ENCODE measurements around the gene ASB6.
A peak's percentile ranks its signal among the peaks of the same experiment; 100 is the strongest.

Gene ASB6

GRCh38 chr9:129641750-129642585, at the start of gene ASB6:
TSS of gene ASB6 (minus strand) at chr9:129642151. CDS start at chr9:129641999, 152 bp downstream.
- DNase-seq: peak; percentile 85

GRCh38 chr9:129688285-129689043, 46.5 kb upstream of the ASB6 start:
- no peak for DNase-seq

GRCh38 chr9:129687391-129687790, 45.4 kb upstream of the ASB6 start:
- no peak for DNase-seq

DNA sequence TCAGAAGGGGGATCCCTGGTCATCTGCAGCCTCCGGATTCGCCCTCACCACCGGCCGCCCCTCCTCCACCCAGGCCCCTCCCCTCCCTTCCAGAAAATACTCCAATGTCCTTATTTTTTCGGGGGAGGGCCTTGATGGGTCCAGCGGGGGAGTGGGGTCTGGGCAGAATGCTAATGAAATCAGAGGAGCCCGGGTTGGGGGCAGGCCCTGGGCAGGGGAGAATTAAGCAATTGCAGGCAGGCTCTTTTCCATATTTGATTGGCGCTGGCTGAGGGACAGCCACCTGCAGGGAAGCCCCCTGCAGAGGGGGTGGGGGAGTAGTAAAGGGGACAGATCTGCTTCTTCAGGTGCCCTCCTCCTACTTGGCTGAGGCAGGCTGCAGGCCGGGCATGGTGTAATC, 44.8 kb upstream of the ASB6 start:
- no peak for DNase-seq

DNA sequence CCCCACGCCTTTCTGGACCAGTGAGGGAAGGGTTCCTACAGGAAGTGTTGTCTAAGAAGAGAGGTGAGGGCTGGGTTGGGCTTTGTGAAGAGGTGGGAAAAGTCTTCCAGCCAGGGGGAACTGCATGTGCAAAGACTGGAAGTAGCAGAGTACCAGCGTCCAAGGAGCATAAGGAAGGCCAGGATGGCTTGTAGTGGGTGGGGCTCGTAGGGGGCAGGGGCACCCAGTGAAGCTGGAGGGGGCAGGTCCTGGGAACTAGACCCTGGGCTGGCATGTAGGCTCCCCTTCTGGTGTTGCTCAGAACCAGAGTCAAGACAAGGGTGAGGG, 43.9 kb upstream of the ASB6 start:
- DNase-seq: no peak

GRCh38 chr9:129685220-129685932, 43.4 kb upstream of the ASB6 start:
- no peak for DNase-seq

- no peak for DNase-seq
Measured at GRCh38 chr9:129682381-129682780, 40.4 kb upstream of the ASB6 start.

GRCh38 chr9:129681924-129682323, 40.0 kb upstream of the ASB6 start:
- DNase-seq: no peak

DNA sequence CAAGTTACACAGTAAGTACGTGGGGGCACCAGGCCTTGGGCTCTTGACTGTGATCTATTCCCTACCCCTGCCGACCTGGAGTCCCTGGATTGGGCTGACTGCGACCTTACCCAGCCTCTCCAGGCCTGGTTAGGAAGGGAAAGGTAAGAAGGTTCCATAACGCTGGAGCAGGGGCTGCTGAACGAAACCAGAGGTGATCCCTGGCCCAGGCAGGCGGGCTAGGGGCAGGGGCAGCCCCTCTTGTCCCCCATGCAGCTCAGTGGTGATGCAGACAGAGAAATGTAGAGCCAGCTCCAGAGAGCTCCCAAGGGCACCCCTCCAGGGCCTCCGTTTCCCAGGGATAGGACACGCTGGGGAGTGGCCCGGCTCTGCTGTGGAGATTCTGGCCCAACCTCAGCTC, 37.6 kb upstream of the ASB6 start:
- DNase-seq: no peak

GRCh38 chr9:129678844-129679243, 36.9 kb upstream of the ASB6 start:
- DNase-seq: no peak

GRCh38 chr9:129677456-129677855, 35.5 kb upstream of the ASB6 start:
- no peak for DNase-seq

DNA sequence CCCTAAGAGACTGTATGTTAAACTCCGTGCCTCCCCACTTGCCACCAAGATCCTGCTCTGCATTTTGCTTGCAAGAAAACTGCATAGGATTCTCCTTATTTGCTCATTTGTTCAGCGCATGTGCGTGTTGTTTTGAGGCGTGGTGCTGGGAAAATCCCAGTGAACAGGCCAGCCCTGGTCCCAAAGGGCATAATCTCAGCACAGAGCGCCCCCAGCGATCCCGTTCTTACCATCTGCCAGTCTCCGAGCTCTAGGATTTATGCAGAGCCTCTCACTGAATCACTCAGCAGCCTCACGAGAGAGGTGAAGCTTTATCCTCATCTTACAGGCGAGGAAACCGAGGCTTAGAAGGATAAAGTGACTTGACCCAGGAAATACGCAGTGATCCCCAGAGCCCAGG, 35.0 kb upstream of the ASB6 start:
- DNase-seq: no peak

GRCh38 chr9:129676287-129676686, 34.3 kb upstream of the ASB6 start:
- no peak for DNase-seq

DNA sequence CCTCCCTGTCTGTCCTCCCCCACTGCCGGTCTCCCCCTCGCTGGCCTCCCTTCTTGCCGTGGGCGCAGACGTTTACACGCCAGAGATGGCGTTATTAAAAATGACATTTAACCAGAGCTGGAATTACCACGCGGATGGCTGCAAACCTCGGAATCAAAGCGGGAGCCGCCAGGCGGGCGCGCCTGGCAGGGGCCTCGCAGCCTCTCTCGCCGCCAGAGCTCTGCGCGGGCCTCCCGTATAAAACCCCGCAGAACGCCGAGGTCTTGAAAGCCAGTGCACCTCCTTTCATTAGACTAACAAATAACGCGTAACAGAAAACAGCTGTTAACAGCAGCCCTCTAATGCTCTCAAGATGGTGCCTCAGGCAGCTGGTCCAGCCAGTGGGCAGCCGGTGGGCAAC, 33.7 kb upstream of the ASB6 start:
- no peak for DNase-seq

DNA sequence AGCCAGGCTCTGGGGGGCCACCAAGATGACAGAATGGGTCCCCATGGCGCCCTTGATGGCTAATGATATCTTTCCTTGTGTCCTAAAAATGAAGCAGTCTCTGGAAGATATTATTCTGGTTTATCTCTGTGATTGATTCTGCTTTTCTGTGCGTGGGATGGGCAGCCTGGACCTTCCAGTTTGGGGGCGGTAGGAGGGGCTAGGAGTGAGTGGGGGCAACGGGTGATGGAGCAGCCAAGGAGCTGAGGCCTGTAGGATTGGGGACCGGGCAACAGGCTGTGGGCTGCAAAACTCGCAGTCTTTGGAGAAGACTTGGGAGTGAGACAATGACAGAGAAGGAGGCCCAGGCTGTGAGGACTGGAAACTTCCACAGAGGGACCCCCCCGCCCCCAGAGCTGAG, 32.3 kb upstream of the ASB6 start:
- DNase-seq: no peak

DNA sequence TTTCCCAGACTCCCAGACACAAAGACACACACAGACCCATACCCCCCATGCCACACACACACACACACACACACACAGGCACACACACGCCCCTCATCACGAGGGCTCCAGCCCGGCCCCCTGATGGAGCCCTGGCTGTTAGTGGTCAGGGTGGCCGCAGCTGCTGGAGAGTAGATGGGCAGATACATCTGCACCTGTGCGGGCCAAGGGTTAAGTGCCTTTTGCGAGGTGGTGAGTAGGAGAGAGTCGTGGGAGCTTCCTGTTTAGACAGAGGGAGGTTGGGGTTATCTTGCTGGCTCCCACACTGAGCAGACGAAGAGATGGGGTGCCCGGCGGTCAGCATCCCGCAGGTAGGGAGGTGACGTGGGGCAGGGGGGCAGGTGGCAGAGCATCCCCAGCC, 31.7 kb upstream of the ASB6 start:
- DNase-seq: no peak

DNA sequence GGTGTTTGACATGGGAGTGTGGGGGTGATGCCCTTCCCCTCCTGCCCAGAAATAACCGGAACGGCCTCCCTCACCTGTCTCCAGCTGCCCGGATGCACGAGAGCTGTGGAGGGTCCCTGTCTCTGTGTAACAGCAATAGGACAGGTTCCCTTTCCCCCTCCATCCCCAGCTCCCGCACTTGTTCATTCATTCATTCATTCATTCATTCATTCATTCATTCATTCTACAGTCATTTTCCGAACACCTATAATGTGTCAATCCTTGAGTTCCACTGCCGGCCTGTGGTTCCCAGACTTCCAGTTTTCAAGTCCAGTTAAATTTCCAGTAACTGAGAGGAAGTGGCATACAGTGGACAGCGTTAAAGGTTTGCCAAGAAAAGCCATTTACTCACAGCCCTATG, 30.8 kb upstream of the ASB6 start:
- no peak for DNase-seq

- DNase-seq: no peak
Measured at GRCh38 chr9:129671519-129671918, 29.6 kb upstream of the ASB6 start.

DNA sequence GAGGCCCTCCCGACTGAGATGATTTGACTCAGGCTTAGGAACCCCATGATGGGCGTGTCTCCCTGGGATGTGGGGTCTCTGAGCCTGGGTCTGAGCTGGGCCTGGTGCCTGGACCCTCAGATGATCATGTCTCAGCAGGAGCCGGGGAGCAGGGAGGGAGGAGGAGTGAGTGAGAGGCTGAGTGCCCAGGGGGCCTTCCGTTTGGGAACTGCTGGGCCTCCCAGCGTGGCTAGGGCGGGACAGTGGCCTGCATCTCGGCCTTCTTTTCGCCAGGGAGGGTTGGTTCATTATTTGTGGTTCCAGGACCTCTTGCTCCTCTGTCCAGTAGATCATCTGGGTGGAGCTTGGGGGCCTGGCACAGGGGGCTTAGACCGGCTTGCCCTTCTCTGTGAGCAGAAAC, 29.1 kb upstream of the ASB6 start:
- no peak for DNase-seq

GRCh38 chr9:129669946-129670345, 28.0 kb upstream of the ASB6 start:
- no peak for DNase-seq

- DNase-seq: no peak
Measured at GRCh38 chr9:129669141-129669718, 27.3 kb upstream of the ASB6 start.

DNA sequence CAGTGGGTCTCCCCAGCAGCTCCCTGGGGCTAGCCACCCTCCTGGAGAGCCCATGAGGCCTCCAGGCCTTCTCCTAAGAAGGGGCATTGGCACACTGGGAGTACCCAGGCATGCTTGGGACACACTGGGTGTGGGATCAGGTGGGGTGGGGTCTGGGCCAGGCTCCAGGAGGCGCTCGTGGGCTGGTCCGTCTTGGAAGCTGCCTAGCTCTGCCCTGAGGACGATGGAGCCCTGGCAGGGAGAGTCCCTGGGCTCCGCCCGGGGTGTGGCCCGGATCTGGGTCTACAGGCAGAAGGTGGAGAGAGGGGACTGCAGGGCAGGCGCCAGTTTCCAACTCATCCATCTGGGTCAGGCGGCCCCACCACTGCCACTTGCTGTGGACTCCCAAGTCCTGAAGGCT, 25.9 kb upstream of the ASB6 start:
- DNase-seq: no peak

DNA sequence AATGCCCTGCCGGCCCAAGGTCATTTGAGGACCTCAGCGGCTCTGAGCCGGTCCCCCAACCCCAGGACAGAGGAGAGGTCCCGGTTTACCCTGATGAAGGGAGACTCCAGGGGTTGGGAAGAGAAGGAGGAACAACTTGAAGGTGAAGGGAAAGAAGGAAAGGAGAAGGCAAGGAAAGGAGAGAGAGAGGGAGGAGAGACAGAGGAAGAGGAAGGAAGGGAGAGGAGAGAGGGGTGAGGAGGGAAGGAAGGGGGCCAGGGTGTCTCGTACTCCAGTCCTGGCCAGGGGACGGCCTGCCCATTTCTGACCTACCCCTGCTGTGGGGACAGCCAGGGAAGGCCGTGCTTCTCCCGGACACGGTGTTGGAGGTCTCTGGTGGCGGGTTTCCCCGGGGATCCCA, 25.4 kb upstream of the ASB6 start:
- DNase-seq: no peak

- DNase-seq: no peak
Measured at GRCh38 chr9:129666575-129666974, 24.6 kb upstream of the ASB6 start.
